Natural killer cell treated with Interleukin-12 subunit alpha and Interleukin-12 subunit beta and Interleukin-15 and Interleukin-18, amount 100 ng/mL, for 72 hours (primary cell): ENCODE results near the gene KRTAP19-8. TPM values are rescaled to one million over a fixed set of nuclear protein-coding genes. Genes with fewer than 3 reads are reported as not detected.

Source experiments
- ATAC-seq, 2 donors: fragments of 150-1000 bp; cut with Tn5 transposase in 1 of 2; sonication (Bioruptor Pico), chemical (Tn5 transposase) in 1 of 2; 2 replicates each; pipeline ENCODE4 v1.10.0; 2021
- DNase-seq: peaks from one replicate; pipeline ENCODE4 v3.0.0; 2022; ENCODE audit warnings: low spot score
- H3K27ac Mint-ChIP-seq, 2 donors: 1 replicate in 1 of 2; 2 replicates in 1 of 2; pipeline ENCODE4 v1.8.0; 2022; ENCODE audit warnings: mixed read lengths in 2 of 2, mild to moderate bottlenecking in 1 of 2, moderate library complexity in 1 of 2
- H3K27me3 Mint-ChIP-seq, 2 donors: 1 replicate in 1 of 2; 2 replicates in 1 of 2; pipeline ENCODE4 v1.8.0; 2022; ENCODE audit warnings: mixed read lengths in 2 of 2
- H3K36me3 Mint-ChIP-seq: one replicate; pipeline ENCODE4 v1.8.0; 2022; ENCODE audit warnings: mixed read lengths
- H3K4me1 Mint-ChIP-seq, 2 donors: 1 replicate in 1 of 2; 2 replicates in 1 of 2; pipeline ENCODE4 v1.8.0; 2022; ENCODE audit warnings: low read depth in 2 of 2, mixed read lengths in 2 of 2, mild to moderate bottlenecking in 1 of 2
- H3K4me3 Mint-ChIP-seq: one replicate; pipeline ENCODE4 v1.8.0; 2022; ENCODE audit warnings: mixed read lengths
- H3K9me3 Mint-ChIP-seq: 2 replicates; pipeline ENCODE4 v1.8.0; 2022; ENCODE audit warnings: mixed read lengths
- total RNA-seq, 2 donors: library from RNA; stranded (reverse); gene quantifications; one replicate each; pipeline ENCODE4 v1.2.3, GENCODE V29; 2022

The KRTAP19-8 gene
- total RNA-seq, 2 donors from 2014 or later, result not detected

DNA sequence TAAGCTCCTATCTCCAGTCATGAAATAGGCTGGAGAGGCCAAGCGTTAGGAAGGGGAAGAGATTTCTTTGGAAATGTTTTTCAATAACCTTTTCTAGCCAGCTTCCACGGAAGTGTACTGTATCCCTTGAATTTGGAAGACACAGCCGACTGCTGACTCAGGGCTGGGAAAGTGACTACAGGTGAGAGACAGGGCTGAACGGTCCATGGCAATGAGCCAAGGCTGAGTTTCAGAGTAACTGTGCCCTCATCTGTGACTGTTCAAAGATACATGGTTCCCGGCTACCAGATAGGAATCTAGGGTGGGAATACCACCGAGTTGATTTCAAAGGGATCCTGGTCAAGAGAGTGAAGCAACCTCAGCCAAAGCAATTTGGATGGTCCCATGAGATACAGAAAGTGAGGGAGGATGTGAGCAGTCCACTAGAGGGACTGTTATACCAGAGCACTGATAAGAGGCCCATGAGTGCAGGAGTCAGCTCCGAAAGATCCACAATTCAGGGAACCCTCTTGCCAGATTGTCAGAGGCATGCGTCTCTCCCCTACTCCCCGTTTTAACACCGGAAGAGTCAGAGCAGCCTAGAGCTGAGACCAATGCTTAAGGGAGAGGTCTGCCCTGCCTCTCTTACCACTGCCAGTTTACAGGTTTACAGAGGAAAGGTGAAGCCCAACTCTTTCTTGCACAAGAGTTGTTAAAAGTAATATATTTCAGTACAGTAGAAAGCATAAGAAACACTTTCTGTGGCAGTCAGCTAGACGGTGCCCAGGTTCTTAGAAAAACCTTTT lies 3.2 kb upstream of the KRTAP19-8 start:
- H3K27ac Mint-ChIP-seq, result no peak overlapping the region
- H3K9me3 Mint-ChIP-seq, result no peaks in the 10 kb centered on the region
- DNase-seq (no peak), ATAC-seq (no peak)
- H3K4me3 Mint-ChIP-seq, result no peak overlapping the region
- H3K36me3 Mint-ChIP-seq, result no peaks in the 10 kb centered on the region
- no peaks in the 10 kb centered on the region for H3K4me1 Mint-ChIP-seq
- H3K27me3 Mint-ChIP-seq, result peaks cover 11 to 14% of the 10 kb centered on the region in 2 donors

DNA sequence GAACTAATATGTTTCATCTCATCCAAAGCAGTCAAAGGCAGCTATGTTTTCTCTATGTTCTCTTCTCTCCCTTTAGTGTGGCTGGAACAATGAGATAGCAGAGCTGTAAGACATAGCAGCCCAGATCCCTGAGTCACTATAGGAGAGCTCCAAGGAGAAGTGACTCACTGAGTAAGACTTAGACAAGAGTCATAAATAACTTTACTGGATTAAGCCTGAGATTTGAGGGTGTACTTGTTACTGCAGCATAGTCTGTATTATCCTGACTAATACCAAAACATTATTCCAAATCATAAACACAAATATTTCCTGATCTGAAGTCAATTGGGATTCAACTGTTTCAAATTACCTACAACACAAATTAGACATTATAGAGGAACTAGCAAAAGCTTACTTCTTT lies 3.9 kb downstream of the KRTAP19-8 start:
- H3K4me1 Mint-ChIP-seq, result no peaks in the 10 kb centered on the region
- no peak for ATAC-seq
- peaks cover 3% of the 10 kb centered on the region for H3K9me3 Mint-ChIP-seq
- no peak for DNase-seq
- peaks cover 7 to 27% of the 10 kb centered on the region in 2 donors for H3K27me3 Mint-ChIP-seq
- no peak overlapping the region for H3K27ac Mint-ChIP-seq
- no peaks in the 10 kb centered on the region for H3K36me3 Mint-ChIP-seq
- H3K4me3 Mint-ChIP-seq, result no peak overlapping the region

DNA sequence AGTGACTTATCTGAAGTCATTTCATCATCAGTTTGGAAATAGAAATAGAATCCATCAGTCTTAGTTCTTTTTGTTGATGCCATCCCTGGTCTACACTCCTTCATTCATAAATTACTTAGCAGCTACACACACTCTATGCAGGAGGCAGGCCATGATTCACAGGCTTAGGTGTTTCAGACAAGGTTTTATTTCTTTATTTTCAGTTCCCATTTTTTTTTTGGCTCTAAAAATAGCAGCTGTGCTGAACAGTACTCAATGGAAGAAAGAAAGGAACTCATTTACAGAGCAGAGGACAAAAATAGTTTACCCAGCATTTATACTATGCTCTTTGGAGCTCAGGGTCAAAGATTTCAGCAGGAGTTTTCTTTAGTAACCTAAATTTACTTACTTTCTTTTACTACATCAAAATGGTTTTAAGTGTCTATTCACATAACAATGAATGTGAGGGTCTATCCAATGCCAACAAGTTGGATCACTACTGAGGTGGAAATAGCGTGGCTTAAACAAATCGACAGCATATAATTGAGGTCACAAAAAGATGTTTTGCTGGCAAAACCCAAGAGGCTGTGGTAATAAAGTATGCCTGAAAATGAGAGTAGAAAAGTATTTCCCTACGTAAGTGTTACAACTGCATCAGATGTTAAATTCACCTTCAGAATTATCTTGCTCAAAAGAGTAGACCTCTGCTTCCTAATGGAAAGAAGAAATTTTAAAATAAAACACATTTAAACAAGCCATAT lies 7.7 kb downstream of the KRTAP19-8 start:
- peaks cover 3% of the 10 kb centered on the region for H3K9me3 Mint-ChIP-seq
- no peak for ATAC-seq

DNA sequence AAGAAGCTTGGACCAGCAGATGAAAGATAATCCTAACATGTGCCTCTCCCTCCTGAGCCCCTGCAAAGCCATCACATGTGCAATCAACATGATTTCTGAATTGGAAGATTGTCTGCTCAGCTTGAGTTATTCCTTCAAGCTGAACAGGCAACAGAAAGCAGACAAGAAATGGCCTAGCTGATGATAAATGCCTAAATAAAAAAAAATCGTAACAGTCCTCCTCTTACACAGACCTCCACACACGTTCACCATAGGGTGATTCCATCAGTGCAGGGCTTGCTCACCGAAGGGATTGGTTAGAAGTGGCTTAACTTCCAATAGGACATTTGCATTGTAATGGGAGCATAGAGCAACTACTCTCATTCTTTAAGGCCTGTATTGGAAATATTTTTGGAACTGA lies 14.6 kb downstream of the KRTAP19-8 start:
- H3K27me3 Mint-ChIP-seq, result peaks cover 14 to 16% of the 10 kb centered on the region in 2 donors
- H3K9me3 Mint-ChIP-seq, result no peaks in the 10 kb centered on the region
- no peaks in the 10 kb centered on the region for H3K4me1 Mint-ChIP-seq
- H3K4me3 Mint-ChIP-seq, result no peak overlapping the region
- DNase-seq (no peak), ATAC-seq (no peak)
- H3K36me3 Mint-ChIP-seq, result no peaks in the 10 kb centered on the region
- no peak overlapping the region for H3K27ac Mint-ChIP-seq

More for the DNA sequence above, 7.7 kb downstream of the KRTAP19-8 start:
- Mint-ChIP-seq H3K4me3 (no peak overlapping the region), H3K27me3 (peaks cover 4 to 5% of the 10 kb centered on the region in 2 donors), H3K36me3 (no peaks in the 10 kb centered on the region), H3K4me1 (no peaks in the 10 kb centered on the region), H3K27ac (no peak overlapping the region)
- DNase-seq, result no peak

DNA sequence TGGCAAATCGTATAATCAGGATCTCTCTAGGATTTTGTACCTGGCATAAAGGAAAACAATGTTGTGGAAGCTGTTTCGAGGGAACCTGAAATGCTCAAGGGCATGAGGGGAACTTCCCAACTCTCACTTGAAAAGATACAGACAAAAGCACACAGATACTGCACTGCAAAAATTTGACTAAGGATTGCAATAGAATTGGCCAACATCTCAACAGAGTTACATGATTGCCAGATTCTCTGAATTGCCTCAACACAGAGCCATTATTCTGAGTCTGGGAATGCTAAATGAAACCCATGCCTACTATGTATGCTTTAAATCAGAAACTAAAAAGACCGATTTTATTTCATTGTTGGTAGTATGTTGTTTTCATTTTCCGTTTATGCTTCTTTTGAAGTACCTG lies 16.0 kb downstream of the KRTAP19-8 start:
- no peaks in the 10 kb centered on the region for H3K4me1 Mint-ChIP-seq
- H3K36me3 Mint-ChIP-seq, result no peaks in the 10 kb centered on the region
- no peak overlapping the region for H3K27ac Mint-ChIP-seq
- H3K4me3 Mint-ChIP-seq, result no peak overlapping the region
- ATAC-seq, result no peak
- no peak for DNase-seq
- no peaks in the 10 kb centered on the region for H3K9me3 Mint-ChIP-seq
- peaks cover 14 to 16% of the 10 kb centered on the region in 2 donors for H3K27me3 Mint-ChIP-seq

DNA sequence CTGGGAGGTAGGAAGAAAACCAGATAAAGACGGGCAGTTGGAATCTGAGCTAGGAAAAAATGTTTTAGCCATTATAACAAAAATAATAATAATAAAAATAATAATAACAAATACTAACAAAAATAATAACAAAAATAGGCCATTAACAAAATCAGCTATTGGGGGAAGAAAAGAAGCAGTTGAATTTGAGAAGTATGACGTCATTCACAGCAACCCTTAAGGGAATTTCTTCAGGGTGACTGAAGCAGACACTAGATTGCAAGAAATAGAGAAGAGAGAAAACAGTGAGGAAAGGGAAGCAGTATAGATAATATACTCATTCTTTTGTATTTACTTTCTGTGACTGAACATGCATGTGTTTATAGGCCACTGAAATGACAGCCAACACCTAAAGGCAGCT lies 20.0 kb downstream of the KRTAP19-8 start:
- Mint-ChIP-seq H3K27ac (no peak overlapping the region), H3K4me1 (peaks cover under 1% of the 10 kb centered on the region in 2 donors), H3K36me3 (no peaks in the 10 kb centered on the region), H3K27me3 (peaks cover 6 to 10% of the 10 kb centered on the region in 2 donors), H3K9me3 (no peaks in the 10 kb centered on the region), H3K4me3 (no peak overlapping the region)
- ATAC-seq (no peak), DNase-seq (no peak)

DNA sequence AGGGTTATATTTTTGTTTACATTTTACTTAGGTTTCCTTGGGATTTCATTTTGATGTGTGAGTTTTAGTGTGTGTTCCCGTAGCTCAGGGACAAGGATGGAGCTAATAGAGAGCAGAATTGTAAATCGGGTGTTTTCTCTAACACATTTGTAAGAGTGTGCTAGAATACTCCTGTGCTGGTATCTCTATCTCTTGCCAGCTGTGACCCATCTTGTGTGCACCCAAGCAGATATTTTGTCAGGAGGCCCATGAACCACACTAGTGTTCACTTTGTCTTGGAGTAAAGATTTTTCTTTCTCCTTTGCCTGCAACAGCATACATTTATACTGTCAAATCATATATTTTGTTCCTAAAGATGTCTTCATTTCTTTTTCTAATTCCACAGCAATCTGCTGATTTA lies 23.4 kb downstream of the KRTAP19-8 start:
- Mint-ChIP-seq H3K36me3 (no peaks in the 10 kb centered on the region), H3K27me3 (peaks cover 0 to 2% of the 10 kb centered on the region in 2 donors), H3K4me3 (no peak overlapping the region), H3K9me3 (no peaks in the 10 kb centered on the region), H3K4me1 (peaks cover 14 to 21% of the 10 kb centered on the region in 2 donors), H3K27ac (no peak overlapping the region)
- DNase-seq (no peak), ATAC-seq (no peak)

DNA sequence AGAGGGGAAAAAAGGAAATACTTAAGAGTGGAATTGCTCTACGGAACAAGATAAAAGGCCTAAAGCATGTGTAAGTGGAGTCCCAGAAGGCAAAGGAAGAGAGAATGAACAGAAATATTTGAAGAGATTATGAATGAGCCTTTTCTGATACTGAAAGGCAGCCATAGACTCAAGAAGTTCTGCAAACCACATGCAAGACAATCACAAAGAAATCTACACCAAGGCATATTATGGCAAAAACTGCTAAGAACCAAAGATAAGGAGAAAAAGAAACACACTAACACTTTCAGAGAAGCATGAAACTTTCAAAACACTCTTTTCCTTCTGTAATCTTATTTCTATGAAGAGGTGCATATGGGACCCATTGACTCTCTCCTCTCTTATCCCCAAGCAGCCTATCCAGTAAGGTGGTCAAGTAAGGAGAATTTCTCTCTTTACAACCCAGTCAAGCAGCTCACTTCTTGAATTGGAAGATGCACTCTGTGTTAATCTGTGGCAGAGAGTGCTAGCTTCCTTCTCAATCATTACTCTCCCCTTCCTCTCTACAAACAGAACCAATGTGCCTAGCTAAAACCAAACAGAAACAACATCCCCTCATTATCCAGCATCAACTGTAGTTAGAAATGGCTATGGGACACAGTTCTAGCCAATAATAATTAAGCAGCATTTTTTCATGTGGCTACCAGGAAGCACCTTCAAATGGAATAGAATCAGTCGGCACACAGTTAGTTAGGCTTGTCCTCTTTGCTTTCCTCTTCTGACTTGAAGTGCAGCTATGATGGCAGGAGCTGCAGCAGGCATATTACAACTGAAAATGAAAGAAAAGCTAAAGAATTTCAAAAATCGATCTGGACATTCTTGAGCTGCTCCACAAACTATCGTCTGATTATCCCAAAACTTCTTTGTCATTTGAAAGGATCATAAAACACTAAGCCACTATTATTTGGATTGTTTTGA lies 25.9 kb downstream of the KRTAP19-8 start:
- H3K4me3 Mint-ChIP-seq, result peak overlapping the region; percentile 43
- H3K27me3 Mint-ChIP-seq, result no peaks in the 10 kb centered on the region
- H3K27ac Mint-ChIP-seq, result peak overlapping the region; percentile 0 to 42
- DNase-seq (no peak), ATAC-seq (no peak)
- no peaks in the 10 kb centered on the region for H3K36me3 Mint-ChIP-seq
- H3K4me1 Mint-ChIP-seq, result peaks cover 14 to 21% of the 10 kb centered on the region in 2 donors
- H3K9me3 Mint-ChIP-seq, result no peaks in the 10 kb centered on the region

DNA sequence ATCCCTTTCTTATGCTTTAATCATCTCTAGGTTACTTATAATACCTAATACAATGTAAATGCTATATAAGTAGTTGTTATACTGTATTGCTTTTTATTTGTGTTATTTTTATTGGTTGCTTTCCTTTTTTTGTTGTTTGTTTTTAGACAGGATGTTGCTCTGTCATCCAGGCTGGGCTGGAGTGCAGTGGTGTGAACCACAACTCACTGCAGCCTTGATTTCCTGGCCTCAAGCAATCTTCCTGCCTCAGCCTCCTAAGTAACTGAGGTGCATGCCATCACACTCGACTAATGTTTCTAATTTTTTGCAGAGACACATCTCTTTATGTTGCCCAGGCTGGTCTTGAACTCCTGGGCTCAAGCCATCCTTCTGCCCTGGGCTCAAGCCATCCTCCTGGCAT lies 26.9 kb downstream of the KRTAP19-8 start:
- DNase-seq (no peak), ATAC-seq (peak in 1 of 2 donors; percentile 62)
- Mint-ChIP-seq H3K4me1 (peaks cover 14 to 21% of the 10 kb centered on the region in 2 donors), H3K9me3 (no peaks in the 10 kb centered on the region), H3K36me3 (no peaks in the 10 kb centered on the region), H3K27me3 (no peaks in the 10 kb centered on the region), H3K27ac (no peak overlapping the region), H3K4me3 (peak overlapping the region; percentile 35)

DNA sequence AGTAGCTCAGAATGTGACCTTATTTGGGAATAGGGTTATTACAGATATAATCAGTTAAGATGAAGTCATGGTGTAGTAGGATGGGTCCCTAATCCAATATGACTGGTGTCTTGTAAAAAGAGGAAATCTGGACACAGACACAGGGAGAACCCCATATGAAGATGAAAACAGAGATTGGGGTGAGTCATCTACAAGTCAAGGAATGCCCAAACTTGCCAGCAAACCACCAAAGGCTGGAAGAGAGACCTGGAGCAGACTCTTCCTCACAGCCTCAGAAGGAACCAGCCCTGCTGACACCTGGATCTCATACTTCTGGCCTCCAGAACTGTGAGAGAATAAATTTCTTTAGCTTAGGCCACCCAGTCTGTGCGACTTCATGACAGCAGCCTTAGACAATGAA lies 29.9 kb downstream of the KRTAP19-8 start:
- Mint-ChIP-seq H3K4me3 (no peak overlapping the region), H3K27ac (no peak overlapping the region), H3K36me3 (no peaks in the 10 kb centered on the region), H3K9me3 (no peaks in the 10 kb centered on the region), H3K4me1 (peaks cover 14 to 21% of the 10 kb centered on the region in 2 donors), H3K27me3 (no peaks in the 10 kb centered on the region)
- DNase-seq, result no peak
- ATAC-seq, result no peak

DNA sequence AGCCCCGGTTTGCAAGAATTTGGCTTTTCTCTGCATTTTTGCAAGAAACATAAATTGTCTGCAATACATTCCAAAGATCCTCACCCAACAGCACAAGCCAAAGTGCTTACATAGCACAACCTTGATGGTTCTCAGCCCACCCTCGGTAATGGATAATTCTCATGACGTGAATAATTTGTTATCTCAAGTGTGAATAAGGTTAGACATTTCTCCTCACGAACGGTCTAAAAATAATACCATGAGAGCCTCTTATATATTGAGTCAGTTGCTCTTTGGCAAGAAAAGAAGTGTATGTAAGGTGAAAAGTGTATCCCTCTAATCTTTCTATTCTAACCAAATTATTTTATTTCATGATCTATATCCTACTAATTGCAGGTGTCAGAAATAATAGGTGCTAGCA lies 33.3 kb downstream of the KRTAP19-8 start:
- H3K27me3 Mint-ChIP-seq, result peaks cover 0 to 3% of the 10 kb centered on the region in 2 donors
- H3K27ac Mint-ChIP-seq, result no peak overlapping the region
- no peaks in the 10 kb centered on the region for H3K4me1 Mint-ChIP-seq
- no peak for ATAC-seq
- no peak overlapping the region for H3K4me3 Mint-ChIP-seq
- no peaks in the 10 kb centered on the region for H3K9me3 Mint-ChIP-seq
- no peaks in the 10 kb centered on the region for H3K36me3 Mint-ChIP-seq
- no peak for DNase-seq

DNA sequence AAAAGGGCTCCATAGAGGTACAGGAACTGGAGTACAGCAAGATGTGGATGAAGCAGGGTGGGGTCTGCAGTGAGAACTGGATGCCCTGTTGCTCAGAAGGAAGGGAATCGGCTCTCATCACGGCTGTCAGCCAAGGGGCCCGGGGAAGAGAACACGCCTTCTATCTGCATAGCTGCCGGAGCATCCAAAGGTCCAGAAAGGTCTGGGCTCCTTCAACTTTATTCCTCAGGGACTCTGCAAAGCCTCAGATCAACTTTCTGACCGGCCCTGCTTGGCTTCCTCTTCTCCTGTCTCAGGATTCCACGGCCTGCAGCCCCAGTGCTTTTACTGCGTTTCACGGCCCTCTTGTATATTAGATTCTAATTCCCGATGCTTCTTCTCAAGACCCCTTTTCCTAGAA lies 34.8 kb downstream of the KRTAP19-8 start:
- H3K4me1 Mint-ChIP-seq, result no peaks in the 10 kb centered on the region
- ATAC-seq, result no peak
- H3K4me3 Mint-ChIP-seq, result no peak overlapping the region
- H3K27ac Mint-ChIP-seq, result no peak overlapping the region
- DNase-seq, result no peak
- no peaks in the 10 kb centered on the region for H3K36me3 Mint-ChIP-seq
- no peaks in the 10 kb centered on the region for H3K9me3 Mint-ChIP-seq
- peaks cover 0 to 3% of the 10 kb centered on the region in 2 donors for H3K27me3 Mint-ChIP-seq

DNA sequence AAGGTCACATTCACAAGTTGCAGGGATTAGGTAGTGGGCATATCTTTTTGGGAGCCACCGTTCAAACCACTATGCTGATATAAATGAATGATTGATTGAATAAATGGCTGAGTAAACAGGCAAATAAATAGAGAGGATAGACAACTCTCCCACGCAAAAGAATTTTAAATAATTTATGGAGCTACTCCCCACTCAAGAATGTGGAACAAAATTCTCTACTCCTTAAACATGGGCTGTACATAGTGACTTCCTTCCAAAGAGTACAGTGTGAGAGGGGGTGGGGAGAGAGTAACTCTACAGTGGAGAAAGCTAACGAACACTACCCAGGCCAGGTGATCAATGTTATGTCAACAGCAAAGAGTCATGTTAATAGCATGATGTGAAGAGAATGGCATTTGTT lies 40.7 kb downstream of the KRTAP19-8 start:
- Mint-ChIP-seq H3K4me3 (no peak overlapping the region), H3K27me3 (peaks cover 11% of the 10 kb centered on the region in 2 donors), H3K27ac (no peak overlapping the region), H3K4me1 (no peaks in the 10 kb centered on the region), H3K36me3 (no peaks in the 10 kb centered on the region), H3K9me3 (no peaks in the 10 kb centered on the region)
- no peak for DNase-seq
- ATAC-seq, result no peak
